Upper lobe of left lung (tissue), 6 donors: ENCODE results near the gene ULBP1. TPM values are rescaled to one million over a fixed set of nuclear protein-coding genes. Genes with fewer than 3 reads are reported as not detected.

Experiments used
- ATAC-seq, 2 donors: fragments of 200-7000 bp; cut with Tn5 transposase; one replicate each; pipeline ENCODE4 v1.9.1; 2022; ENCODE audit warnings: mild to moderate bottlenecking in 2 of 2, moderate library complexity in 2 of 2; ENCODE audit not compliant: low FRiP score in 2 of 2
- DNase-seq, 2 donors: peaks; one replicate each; pipeline ENCODE4 v3.0.0-alpha.2; 2019 to 2020
- H3K27ac ChIP-seq, 4 donors: fragments of 200-600 bp; sonication (generic); one replicate each; pipeline ENCODE4 v1.5.1; 2016 to 2019
- H3K27me3 ChIP-seq, 4 donors: fragments of 200-600 bp; sonication (generic); one replicate each; pipeline ENCODE4 v1.5.1; 2017 to 2019
- H3K36me3 ChIP-seq, 4 donors: fragments of 200-600 bp; sonication (generic); one replicate each; pipeline ENCODE4 v1.5.1; 2016 to 2019
- H3K4me1 ChIP-seq, 4 donors: fragments of 200-600 bp; sonication (generic); one replicate each; pipeline ENCODE4 v1.5.1; 2018 to 2019
- H3K4me3 ChIP-seq, 4 donors: fragments of 200-600 bp; sonication (generic); one replicate each; pipeline ENCODE4 v1.5.1; 2017 to 2019; ENCODE audit warnings: mild to moderate bottlenecking in 2 of 4, moderate library complexity in 1 of 4
- H3K9me3 ChIP-seq, 4 donors: fragments of 200-600 bp; sonication (generic); one replicate each; pipeline ENCODE4 v1.5.1; 2018 to 2019
- CTCF ChIP-seq, 6 experiments: fragments of 450-650 bp in 4 of 6; fragments of 200-600 bp in 2 of 6; sonication (generic) in 2 of 6; IDR thresholded peaks; one replicate each; pipeline ENCODE4 v1.5.1; 2016 to 2019; ENCODE audit warnings: antibody characterized with exemption in 6 of 6
- EP300 ChIP-seq, 4 donors: sonication (generic); formaldehyde crosslinking; IDR thresholded peaks; one replicate each; pipeline ENCODE4 v1.5.1; 2017; ENCODE audit warnings: antibody characterized with exemption in 4 of 4, control low read depth in 2 of 4
- POLR2A ChIP-seq, 4 donors: fragments of 450-650 bp; IDR thresholded peaks; one replicate each; pipeline ENCODE4 v1.5.1; 2016 to 2017; ENCODE audit warnings: antibody characterized with exemption in 4 of 4, mild to moderate bottlenecking in 2 of 4
- POLR2AphosphoS5 ChIP-seq, 2 donors: sonication (generic); formaldehyde crosslinking; IDR thresholded peaks; one replicate each; pipeline ENCODE4 v1.5.1; 2017; ENCODE audit warnings: antibody characterized with exemption in 2 of 2
- WGBS, 2 donors: methylation state at CpG; one replicate each; pipeline ENCODE4 v1.1.5; 2017 to 2018; 5-methylcytosine and 5-hydroxymethylcytosine counted together
- total RNA-seq, 6 donors: library from RNA; depleted of rRNA in 4 of 6; stranded (reverse); fragments of >200 nt in 4 of 6; gene quantifications; one replicate each; pipeline versions ENCODE4 v1.1.0 to v1.2.1, GENCODE V29; 2016 to 2021
- donor health status: DM: no; HTN: no; CAD: no; lungs with moderate emphysema.
- donor health status: DM: no; HTN: yes; CAD: no; lungs with severe emphysema.

ULBP1 gene
- total RNA-seq, 6 donors from 2014 or later, result under 0.01 to 1.6 (median 0.80) TPM

- ATAC-seq, result no peak
- Histone ChIP-seq H3K4me1 (peaks cover 19 to 27% (median 25%) of the 10 kb centered on the region in 4 donors), H3K4me3 (no peak overlapping the region), H3K9me3 (no peaks in the 10 kb centered on the region), H3K27me3 (peaks cover 0 to 39% (median 16%) of the 10 kb centered on the region in 4 donors), H3K36me3 (no peaks in the 10 kb centered on the region), H3K27ac (no peak overlapping the region)
- 38 to 42% methylated on average over 5 of the region's 5 CpGs for WGBS, 2 donors
- TF ChIP-seq EP300 (IDR thresholded peaks at IDR 0.05) (no peak), POLR2AphosphoS5 (IDR thresholded peaks at IDR 0.05) (no peak), POLR2A (IDR thresholded peaks at IDR 0.05) (no peak), CTCF (IDR thresholded peaks at IDR 0.05) (no peak)
- DNase-seq, result no peak
These were observed 24.4 kb upstream of the ULBP1 start for GRCh38 chr6:149939356-149939648.

DNA sequence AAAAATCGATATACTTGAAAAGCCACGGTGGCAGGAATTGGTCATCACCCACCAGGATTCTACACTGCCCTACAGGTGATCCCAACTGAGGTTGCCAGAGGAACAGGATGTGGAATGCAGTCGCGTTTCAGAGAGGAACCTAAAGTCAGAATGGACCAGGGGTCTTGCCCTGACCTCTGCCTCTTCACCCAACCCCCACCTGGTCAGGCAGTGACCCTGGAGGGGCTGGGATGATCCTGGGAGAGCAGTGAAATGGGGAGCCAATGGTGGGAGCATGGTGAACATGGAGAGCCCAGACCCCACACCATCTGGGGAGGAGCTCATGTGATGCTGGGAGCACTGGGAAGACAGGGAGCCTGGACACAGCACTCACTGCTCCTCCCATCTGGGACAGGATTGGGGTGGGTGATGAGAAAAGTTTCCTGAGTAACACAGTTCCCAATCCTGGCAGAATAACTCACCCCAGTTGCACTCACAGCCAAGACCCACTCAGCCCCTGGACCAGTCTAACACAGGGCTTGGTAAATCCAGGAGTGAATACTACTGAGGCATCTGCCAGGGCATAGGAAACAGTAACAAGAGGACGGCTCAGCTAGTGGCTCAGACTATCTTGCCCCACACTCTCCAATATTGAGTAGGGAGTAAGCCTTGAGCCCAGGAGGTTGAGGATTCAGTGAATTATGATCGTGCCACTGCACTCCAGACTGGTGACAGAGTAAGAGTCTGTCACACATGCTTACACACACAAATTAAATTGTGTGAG is 23.7 kb upstream of the ULBP1 start:
- no peaks in the 10 kb centered on the region for H3K9me3 ChIP-seq

DNA sequence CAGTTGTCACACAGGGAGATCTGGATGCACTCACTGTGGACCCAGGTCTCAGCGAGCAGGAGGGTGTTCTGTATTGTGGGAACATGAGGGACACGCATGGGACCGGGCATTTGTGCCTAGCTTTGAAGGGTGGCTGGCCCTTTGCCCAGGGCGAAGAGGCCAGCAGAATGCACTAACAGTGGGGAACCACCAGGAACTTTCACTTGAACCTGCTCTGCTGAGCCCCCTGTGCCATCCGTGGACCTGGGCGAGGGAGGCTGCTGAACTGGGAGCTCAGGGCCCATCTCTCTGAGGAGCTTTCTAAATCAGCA is 23.1 kb upstream of the ULBP1 start:
- Histone ChIP-seq H3K4me3 (no peak overlapping the region), H3K4me1 (peaks cover 19 to 27% (median 25%) of the 10 kb centered on the region in 4 donors), H3K9me3 (no peaks in the 10 kb centered on the region), H3K36me3 (no peaks in the 10 kb centered on the region), H3K27ac (no peak overlapping the region), H3K27me3 (peaks cover 0 to 36% (median 16%) of the 10 kb centered on the region in 4 donors)
- DNase-seq, result no peak
- TF ChIP-seq POLR2A (IDR thresholded peaks at IDR 0.05) (no peak), EP300 (IDR thresholded peaks at IDR 0.05) (no peak), POLR2AphosphoS5 (IDR thresholded peaks at IDR 0.05) (no peak), CTCF (IDR thresholded peaks at IDR 0.05) (no peak)
- WGBS, 2 donors, result 35 to 43% methylated on average over 5 to 6 of the region's 6 CpGs
- ATAC-seq, result no peak

More for the DNA sequence above, 23.7 kb upstream of the ULBP1 start:
- no peak overlapping the region for H3K27ac ChIP-seq
- H3K27me3 ChIP-seq, result peaks cover 0 to 39% (median 16%) of the 10 kb centered on the region in 4 donors
- no peak for ATAC-seq
- DNase-seq, result no peak
- H3K4me1 ChIP-seq, result peaks cover 19 to 27% (median 25%) of the 10 kb centered on the region in 4 donors
- H3K36me3 ChIP-seq, result no peaks in the 10 kb centered on the region
- TF ChIP-seq CTCF (IDR thresholded peaks at IDR 0.05) (no peak), POLR2AphosphoS5 (IDR thresholded peaks at IDR 0.05) (no peak), POLR2A (IDR thresholded peaks at IDR 0.05) (no peak), EP300 (IDR thresholded peaks at IDR 0.05) (no peak)
- WGBS, 2 donors, result 32 to 38% methylated on average over 6 of the region's 6 CpGs
- no peak overlapping the region for H3K4me3 ChIP-seq

DNA sequence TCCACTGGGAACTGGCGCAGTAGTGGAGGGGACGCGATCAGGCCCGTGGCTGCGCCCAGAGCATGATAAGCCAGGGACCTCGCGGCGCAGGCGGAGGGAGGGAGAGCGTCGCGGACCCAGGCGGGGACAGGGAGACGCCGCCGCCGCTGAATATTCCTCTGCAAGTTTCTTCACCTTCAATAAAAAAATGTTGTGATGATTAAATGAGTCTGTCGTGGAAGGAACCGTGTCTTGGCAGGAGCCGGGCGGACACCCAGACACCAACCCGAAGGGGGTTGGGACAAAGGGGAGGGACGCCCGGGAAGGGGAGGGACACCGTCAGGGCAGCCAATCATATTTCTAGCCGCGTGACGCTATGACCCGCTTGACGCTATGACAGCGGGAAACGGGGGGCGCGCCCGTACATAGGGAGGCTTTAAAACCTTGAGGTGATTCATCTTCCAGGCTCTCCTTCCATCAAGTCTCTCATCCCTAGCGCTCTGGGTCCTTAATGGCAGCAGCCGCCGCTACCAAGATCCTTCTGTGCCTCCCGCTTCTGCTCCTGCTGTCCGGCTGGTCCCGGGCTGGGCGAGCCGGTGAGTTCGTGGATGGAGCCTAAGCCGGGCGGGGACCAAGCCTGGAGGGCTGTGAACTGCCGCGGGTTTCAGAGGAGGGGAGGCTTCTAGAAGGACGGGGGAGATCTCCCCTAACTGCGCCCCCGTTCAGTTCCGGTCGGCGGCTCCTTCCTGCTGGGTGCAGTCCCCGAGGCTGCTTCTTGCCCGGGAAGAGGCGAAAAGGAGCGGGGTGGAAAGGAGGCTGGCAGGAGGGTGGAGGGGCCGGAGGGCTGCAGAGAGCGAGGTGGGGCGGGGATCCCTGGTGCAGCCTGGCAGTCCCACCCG is 21.9 kb upstream of the ULBP1 start, which contains the start of gene ULBP2:
ULBP2 (plus strand) TSS at position 432 of the 878 bp plus-strand sequence; CDS start at position 491, 59 bp downstream.
- H3K27me3 ChIP-seq, result peaks cover 0 to 36% (median 13%) of the 10 kb centered on the region in 4 donors
- DNase-seq (peak; percentile 84 to 86), ATAC-seq (peak; percentile 89 to 96)
- peak within 1 kb of the TSS; percentile 48 to 65 (median 52) for H3K4me3 ChIP-seq
- no peaks in the 10 kb centered on the region for H3K9me3 ChIP-seq
- WGBS, 2 donors, result 2% methylated on average over 11 to 62 of the region's 62 CpGs
- TF ChIP-seq EP300 (IDR thresholded peaks at IDR 0.05) (no peak), POLR2AphosphoS5 (IDR thresholded peaks at IDR 0.05) (peak; percentile 63 to 80), POLR2A (IDR thresholded peaks at IDR 0.05) (peak; percentile 22 to 45 (median 34)), CTCF (IDR thresholded peaks at IDR 0.05) (peak in 1 of 6 experiments; percentile 5)
- H3K4me1 ChIP-seq, result peaks cover 19 to 27% (median 25%) of the 10 kb centered on the region in 4 donors
- no peaks in the 10 kb centered on the region for H3K36me3 ChIP-seq
- H3K27ac ChIP-seq, result peak within 1 kb of the TSS; percentile 57 to 82 (median 74)
